Tibial nerve (tissue), 4 donors: Measurements from ENCODE around the gene SPRED3.

ENCODE experiments used
- EP300 ChIP-seq, 2 donors: sonication (generic); formaldehyde crosslinking; IDR thresholded peaks; one replicate each; pipeline ENCODE4 v1.6.1; 2017; ENCODE audit warnings: antibody characterized with exemption in 2 of 2, mild to moderate bottlenecking in 1 of 2
- POLR2A ChIP-seq, 2 donors: fragments of 450-650 bp; IDR thresholded peaks; one replicate each; pipeline ENCODE4 v1.6.1; 2017; ENCODE audit warnings: antibody characterized with exemption in 2 of 2, mild to moderate bottlenecking in 2 of 2, moderate library complexity in 2 of 2
- TF ChIP-seq, protein P1 (sequence below), 5 experiments: fragments of 200-600 bp in 3 of 5; fragments of 450-650 bp in 2 of 5; sonication (generic) in 3 of 5; IDR thresholded peaks; one replicate each; pipeline ENCODE4 v1.5.1; 2016 to 2019; ENCODE audit warnings: antibody characterized with exemption in 5 of 5, mild to moderate bottlenecking in 3 of 5, moderate library complexity in 2 of 5

DNA sequence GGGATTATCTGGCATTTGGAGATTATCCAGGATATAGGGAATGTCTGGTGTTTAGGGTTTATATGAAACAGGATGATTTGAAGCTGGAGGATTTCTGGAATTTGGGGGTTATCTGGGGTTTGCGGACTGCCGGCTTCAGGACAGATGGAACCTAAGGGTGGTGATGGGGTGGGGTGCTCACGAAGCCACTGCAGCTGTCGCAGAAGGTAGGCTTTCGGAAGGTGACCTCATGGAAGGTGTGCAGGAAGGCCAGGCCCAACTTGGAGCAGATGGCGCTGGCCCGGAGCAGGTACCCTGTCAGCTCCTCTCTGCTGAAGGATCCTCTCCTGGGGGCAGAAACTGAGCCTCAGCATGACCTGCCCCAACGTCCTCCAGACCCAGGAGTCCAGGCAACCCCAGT, 24.0 kb downstream of the SPRED3 start:
- TF ChIP-seq, protein P1, sequence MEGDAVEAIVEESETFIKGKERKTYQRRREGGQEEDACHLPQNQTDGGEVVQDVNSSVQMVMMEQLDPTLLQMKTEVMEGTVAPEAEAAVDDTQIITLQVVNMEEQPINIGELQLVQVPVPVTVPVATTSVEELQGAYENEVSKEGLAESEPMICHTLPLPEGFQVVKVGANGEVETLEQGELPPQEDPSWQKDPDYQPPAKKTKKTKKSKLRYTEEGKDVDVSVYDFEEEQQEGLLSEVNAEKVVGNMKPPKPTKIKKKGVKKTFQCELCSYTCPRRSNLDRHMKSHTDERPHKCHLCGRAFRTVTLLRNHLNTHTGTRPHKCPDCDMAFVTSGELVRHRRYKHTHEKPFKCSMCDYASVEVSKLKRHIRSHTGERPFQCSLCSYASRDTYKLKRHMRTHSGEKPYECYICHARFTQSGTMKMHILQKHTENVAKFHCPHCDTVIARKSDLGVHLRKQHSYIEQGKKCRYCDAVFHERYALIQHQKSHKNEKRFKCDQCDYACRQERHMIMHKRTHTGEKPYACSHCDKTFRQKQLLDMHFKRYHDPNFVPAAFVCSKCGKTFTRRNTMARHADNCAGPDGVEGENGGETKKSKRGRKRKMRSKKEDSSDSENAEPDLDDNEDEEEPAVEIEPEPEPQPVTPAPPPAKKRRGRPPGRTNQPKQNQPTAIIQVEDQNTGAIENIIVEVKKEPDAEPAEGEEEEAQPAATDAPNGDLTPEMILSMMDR (IDR thresholded peaks at IDR 0.05): no peak
- TF ChIP-seq EP300 (IDR thresholded peaks at IDR 0.05) (no peak), POLR2A (IDR thresholded peaks at IDR 0.05) (no peak)
